K562 (cell line): Measurements from ENCODE around the gene FANK1. TPM values are rescaled to one million over a fixed set of nuclear protein-coding genes. Genes with fewer than 3 reads are reported as not detected.

Experiments
- ATAC-seq: fragments of 200-7000 bp; cut with Tn5 transposase; 3 replicates; pipeline ENCODE4 v1.9.1; 2020; ENCODE audit warnings: moderate library complexity
- BruUV-seq: library from RNA; stranded (reverse); fragments of 400-500 nt; replicated peaks from 2 replicates; lab custom pipeline; 2021; lab: Mats Ljungman, UMichigan
- CTCF ChIA-PET: fragments of 300-600 bp; formaldehyde crosslinking; extraction: SDS; loops from one replicate; lab custom pipeline; 2021; ENCODE audit warnings: low intra/inter-chr PET ratio; lab: Yijun Ruan, JAX
- POLR2A ChIA-PET: fragments of 300-600, 350-650 bp; sonication (Branson Sonifier 250); formaldehyde crosslinking; extraction: SDS; loops from one replicate; lab custom pipeline; 2021; ENCODE audit warnings: antibody characterized with exemption, inconsistent platforms; lab: Yijun Ruan, JAX
- DNase-seq, 4 experiments: peaks; one replicate each; pipeline versions ENCODE4 v3.0.0 to v3.0.0-alpha.2; 2011 to 2018; ENCODE audit warnings: low spot score in 3 of 4, mixed read lengths in 3 of 4; ENCODE audit errors: extremely low read depth in 1 of 4
- FAIRE-seq: peaks from 2 replicates; lab custom pipeline; 2011; peaks lifted over from hg19 to GRCh38; lab: Jason Lieb, UNC
- H2AFZ ChIP-seq: 2 replicates; pipeline ENCODE4 v1.6.0; 2011; ENCODE audit warnings: low read depth, low read length, control low read depth, inconsistent platforms
- H3K27ac ChIP-seq: fragments of 200-600 bp; 3 replicates; pipeline ENCODE4 v1.8.0; 2011; ENCODE audit warnings: low read depth, mild to moderate bottlenecking, control low read depth, inconsistent platforms, low read length, moderate library complexity, mixed read lengths; ENCODE audit errors: extremely low read depth
- H3K27me3 ChIP-seq, 2 experiments: fragments of 300-600 bp in 1 of 2; 2 replicates in 1 of 2; 3 replicates in 1 of 2; pipeline versions ENCODE4 v1.6.0 to v1.8.0; 2011; ENCODE audit warnings: inconsistent platforms in 2 of 2, low read length in 2 of 2, mild to moderate bottlenecking in 1 of 2, mixed read lengths in 1 of 2, moderate library complexity in 1 of 2; ENCODE audit not compliant: control insufficient read depth in 2 of 2, insufficient read depth in 2 of 2
- H3K36me3 ChIP-seq: fragments of 300-600 bp; 3 replicates; pipeline ENCODE4 v1.8.0; 2011; ENCODE audit warnings: mild to moderate bottlenecking, low read length, inconsistent platforms; ENCODE audit not compliant: control insufficient read depth, insufficient read depth
- H3K4me1 ChIP-seq, 2 experiments: fragments of 200-600 bp in 1 of 2; replicated peaks in 1 of 2; 2 replicates in 1 of 2; 3 replicates in 1 of 2; pipeline versions ENCODE4 v1.5.1 to v1.8.0; 2011; ENCODE audit warnings: inconsistent platforms in 2 of 2, low read length in 2 of 2, mild to moderate bottlenecking in 1 of 2, mixed read lengths in 1 of 2, moderate library complexity in 1 of 2; ENCODE audit not compliant: control insufficient read depth in 2 of 2, insufficient read depth in 2 of 2
- H3K4me2 ChIP-seq: 2 replicates; pipeline ENCODE4 v1.6.1; 2011; ENCODE audit warnings: low read length, control low read depth, inconsistent platforms, mixed read lengths; ENCODE audit not compliant: insufficient read depth
- H3K4me3 ChIP-seq: fragments of 200-600 bp; sonication (generic), shearing (Covaris generic); 2 replicates; pipeline ENCODE4 v1.5.1; 2016; ENCODE audit warnings: control low read depth, inconsistent platforms
- H3K79me2 ChIP-seq: fragments of 200-600 bp; 3 replicates; pipeline ENCODE4 v1.8.0; 2011; ENCODE audit warnings: low read length, inconsistent platforms; ENCODE audit not compliant: control insufficient read depth, insufficient read depth
- H3K9ac ChIP-seq, 2 experiments: 2 replicates each; pipeline versions ENCODE4 v1.6.0 to v1.6.1; 2011; ENCODE audit warnings: low read depth in 2 of 2, low read length in 2 of 2, control low read depth in 1 of 2, inconsistent platforms in 1 of 2, mild to moderate bottlenecking in 1 of 2, mixed read lengths in 1 of 2; ENCODE audit not compliant: insufficient read depth in 1 of 2
- H3K9me1 ChIP-seq: one replicate; pipeline ENCODE4 v1.6.0; 2011; ENCODE audit warnings: inconsistent platforms, mild to moderate bottlenecking, low read length, moderate library complexity; ENCODE audit not compliant: control insufficient read depth, insufficient read depth
- H3K9me3 ChIP-seq: replicated peaks from 2 replicates; pipeline ENCODE4 v1.5.1; 2011; ENCODE audit warnings: low read depth, low read length, inconsistent platforms; ENCODE audit not compliant: control insufficient read depth, insufficient read depth
- H4K20me1 ChIP-seq: replicated peaks from 2 replicates; pipeline ENCODE4 v1.6.1; 2011; ENCODE audit warnings: low read length, inconsistent platforms, mixed read lengths; ENCODE audit not compliant: control insufficient read depth, insufficient read depth
- AFF4 ChIP-seq: sonication (generic); formaldehyde crosslinking; IDR thresholded peaks from 2 replicates; pipeline ENCODE4 v1.8.0; 2023; ENCODE audit warnings: mild to moderate bottlenecking, missing genetic modification reagents
- EP300 ChIP-seq: IDR thresholded peaks from 2 replicates; pipeline ENCODE4 v1.6.1; 2012; ENCODE audit warnings: low read length, improper control_type of control experiment
- GABPB2 ChIP-seq: fragments of 250-450 bp; sonication (Bioruptor Pico); conservative IDR thresholded peaks from 2 replicates; pipeline ENCODE4 v1.5.1; 2021; ENCODE audit warnings: mild to moderate bottlenecking
- ILF3 ChIP-seq: fragments of 450-650 bp; IDR thresholded peaks from 2 replicates; pipeline ENCODE4 v1.6.1; 2018; ENCODE audit warnings: antibody characterized with exemption, mild to moderate bottlenecking, moderate library complexity, borderline replicate concordance
- MNT ChIP-seq, 2 experiments: fragments of 450-650 bp; conservative IDR thresholded peaks; 2 replicates each; pipeline ENCODE4 v1.6.1; 2017; ENCODE audit warnings: mild to moderate bottlenecking in 2 of 2, moderate library complexity in 2 of 2
- MTA3 ChIP-seq: fragments of 450-650 bp; formaldehyde crosslinking; IDR thresholded peaks from 2 replicates; pipeline ENCODE4 v1.6.1; 2017; ENCODE audit warnings: mild to moderate bottlenecking, borderline replicate concordance
- NONO ChIP-seq, 2 experiments: fragments of 200-400 bp in 1 of 2; fragments of 450-650 bp in 1 of 2; formaldehyde crosslinking in 1 of 2; IDR thresholded peaks; 2 replicates each; pipeline ENCODE4 v1.6.1; 2017; ENCODE audit warnings: low read depth in 2 of 2, mild to moderate bottlenecking in 2 of 2, moderate library complexity in 2 of 2, low read length in 1 of 2
- TFE3 ChIP-seq: fragments of 450-650 bp; formaldehyde crosslinking; IDR thresholded peaks from 2 replicates; pipeline ENCODE4 v1.4.0; 2020; ENCODE audit warnings: mild to moderate bottlenecking, mixed read lengths
- ZBTB9 ChIP-seq: fragments of 450-650 bp; formaldehyde crosslinking; IDR thresholded peaks from 2 replicates; pipeline ENCODE4 v1.4.0; 2020; ENCODE audit warnings: mild to moderate bottlenecking, moderate library complexity
- ZNF217 ChIP-seq: sonication (generic); formaldehyde crosslinking; IDR thresholded peaks from 2 replicates; pipeline ENCODE4 v1.8.0; 2022; ENCODE audit warnings: mild to moderate bottlenecking, missing genetic modification reagents
- ZNF311 ChIP-seq: fragments of 250-450 bp; sonication (Bioruptor Pico); IDR thresholded peaks from 2 replicates; pipeline ENCODE4 v1.4.0; 2020; ENCODE audit warnings: mild to moderate bottlenecking, moderate library complexity
- ZNF324 ChIP-seq: fragments of 250-450 bp; sonication (Bioruptor Pico); IDR thresholded peaks from 2 replicates; pipeline ENCODE4 v1.4.0; 2020; ENCODE audit warnings: mild to moderate bottlenecking
- ZNF668 ChIP-seq: fragments of 250-450 bp; sonication (Bioruptor Pico); IDR thresholded peaks from 2 replicates; pipeline ENCODE4 v1.8.0; 2022; ENCODE audit warnings: mild to moderate bottlenecking, inconsistent platforms
- ZNF75A ChIP-seq: fragments of 450-650 bp; formaldehyde crosslinking; IDR thresholded peaks from 2 replicates; pipeline ENCODE4 v1.4.0; 2020; ENCODE audit warnings: mild to moderate bottlenecking
- ZSCAN32 ChIP-seq: fragments of 450-650 bp; formaldehyde crosslinking; IDR thresholded peaks from 2 replicates; pipeline ENCODE4 v1.4.0; 2020; ENCODE audit warnings: mild to moderate bottlenecking, moderate library complexity
- WGBS: fragments of 100-300 bp; shearing (Covaris generic); methylation state at CpG from one replicate; pipeline ENCODE4 v1.1.6; 2016; ENCODE audit warnings: low coverage, mixed read lengths; ENCODE audit not compliant: insufficient coverage; ENCODE audit errors: missing lambda C conversion rate; 5-methylcytosine and 5-hydroxymethylcytosine counted together
- in situ Hi-C: fragments of 300-500 bp; cut with MboI; formaldehyde crosslinking; loops from 4 replicates; pipeline ENCODE4 v1.15.0; 2018; ENCODE audit warnings: inconsistent platforms, mixed read lengths
- intact Hi-C: fragments of 100-400 bp; cut with micrococcal nuclease; formaldehyde crosslinking; loops from 2 replicates; pipeline ENCODE4 v1.14.2; 2022
- polyA plus RNA-seq, 8 experiments: library from polyadenylated mRNA; depleted of rRNA in 4 of 8; stranded (reverse) in 5 of 8; unstranded in 3 of 8; fragments of >200 nt; fragmentation: Nextera tagmentation in 2 of 8; fragmentation: Illumina TruSeq in 1 of 8; extraction: Ambion mirVana in 2 of 8; extraction: Trizol in 1 of 8; gene quantifications; 2 replicates each; pipeline versions ENCODE4 v1.2.1 to v1.2.3, GENCODE V29; 2011 to 2014; ENCODE audit warnings: inconsistent platforms in 1 of 8, missing spikeins in 1 of 8
- total RNA-seq, 7 experiments: library from RNA; depleted of rRNA in 6 of 7; stranded (reverse); fragments of >200 nt in 6 of 7; fragmentation: Illumina TruSeq in 2 of 7; extraction: Trizol in 2 of 7; gene quantifications; 2 replicates each; pipeline versions ENCODE4 v1.2.1 to v1.2.3, GENCODE V29; 2011 to 2021; ENCODE audit warnings: low replicate concordance in 1 of 7

The FANK1 gene
- total and polyA plus RNA-seq, 9 of the 15 experiments (the other 6 are each of a cell fraction or from before 2014, with no cell fraction given): 0.11 to 2.3 (median 0.51) TPM; not detected in 1

GRCh38 chr10:125871338-125871737, 25.0 kb upstream of the FANK1 start:
- H3K36me3 ChIP-seq: peaks cover 11% of the 10 kb centered on the region; the same call in 1 of the 3 replicates
- 68% methylated on average over 4 of the region's 4 CpGs for WGBS
- no peak for ATAC-seq
- H3K4me1 ChIP-seq: no peaks in the 10 kb centered on the region; a peak in 1 of 5 replicates
- H4K20me1 ChIP-seq: no peaks in the 10 kb centered on the region
- no TSS peak for BruUV-seq
- H3K79me2 ChIP-seq: no peaks in the 10 kb centered on the region
- no peaks in the 10 kb centered on the region for H3K9me1 ChIP-seq
- in situ Hi-C loops (no loop called here), intact Hi-C loops (no loop called here)
- H3K9me3 ChIP-seq: no peaks in the 10 kb centered on the region
- DNase-seq: no peak
- CTCF ChIA-PET: no interaction called here
- POLR2A ChIA-PET: interaction anchor here (0.6 kb wide), 1 partner anchor 529 kb away, joined by 3 read pairs; no protein-coding TSS in a partner anchor
- no peak overlapping the region for H3K4me2 ChIP-seq
- no peak overlapping the region for H3K4me3 ChIP-seq
- no peak overlapping the region for H3K27ac ChIP-seq
- H2AFZ ChIP-seq: no peak overlapping the region
- FAIRE-seq: no peak
- H3K9ac ChIP-seq: no peak overlapping the region
- no peaks in the 10 kb centered on the region for H3K27me3 ChIP-seq
- TF ChIP-seq TFE3 (CRISPR knock-in tag) (no peak), ILF3 (no peak), ZNF75A (CRISPR knock-in tag) (no peak), NONO (IDR thresholded peaks at IDR 0.05; ENCODE audit: low read depth in 2 of 2, low read length in 1 of 2) (no peak), GABPB2 (CRISPR knock-in tag) (no peak), AFF4 (CRISPR knock-in tag) (no peak), MNT (conservative IDR thresholded peaks at IDR 0.05) (no peak), ZSCAN32 (CRISPR knock-in tag) (no peak), EP300 (no peak), ZNF311 (no peak), ZNF324 (CRISPR knock-in tag) (no peak), MTA3 (no peak), ZNF217 (CRISPR knock-in tag) (no peak), ZNF668 (CRISPR knock-in tag) (no peak), ZBTB9 (CRISPR knock-in tag) (no peak)
